SK-N-SH (cell line): ENCODE data around the gene IKZF4. TPM values are rescaled to one million over a fixed set of nuclear protein-coding genes. Genes with fewer than 3 reads are reported as not detected.

Source experiments
- CTCF ChIA-PET: fragments of 300-600, 350-600 bp; formaldehyde crosslinking; extraction: SDS; loops from one replicate; lab custom pipeline; 2021; lab: Yijun Ruan, JAX
- POLR2A ChIA-PET: fragments of 350-600 bp; sonication (Branson Sonifier 250); formaldehyde crosslinking; extraction: SDS; loops from one replicate; lab custom pipeline; 2020; ENCODE audit warnings: antibody characterized with exemption, inconsistent platforms; lab: Yijun Ruan, JAX
- DNase-seq: peaks from one replicate; pipeline ENCODE4 v3.0.0; 2012
- H2AFZ ChIP-seq: fragments of 200-600 bp; sonication (generic); 2 replicates; pipeline ENCODE4 v1.8.1; 2016; ENCODE audit warnings: antibody characterized with exemption, mild to moderate bottlenecking, low read depth
- H3F3A ChIP-seq: fragments of 200-600 bp; sonication (generic); replicated peaks from 2 replicates; pipeline ENCODE3; 2016; ENCODE audit warnings: antibody characterized with exemption, mild to moderate bottlenecking; ENCODE audit not compliant: insufficient read depth
- H3K27ac ChIP-seq, 2 experiments: fragments of 200-500 bp in 1 of 2; fragments of 200-600 bp in 1 of 2; sonication (Bioruptor generic) in 1 of 2; sonication (generic), shearing (Covaris generic) in 1 of 2; 2 replicates each; pipeline versions ENCODE4 v1.5.1 to v1.6.1; 2014 to 2016; ENCODE audit warnings: low read depth in 2 of 2, inconsistent platforms in 1 of 2, low read length in 1 of 2, mild to moderate bottlenecking in 1 of 2, mixed read lengths in 1 of 2
- H3K27me3 ChIP-seq: fragments of 200-600 bp; sonication (generic), shearing (Covaris generic); 2 replicates; pipeline ENCODE4 v1.6.1; 2016; ENCODE audit warnings: mixed run types; ENCODE audit not compliant: insufficient read depth
- H3K36me3 ChIP-seq, 2 experiments: fragments of 200-500 bp in 1 of 2; fragments of 200-600 bp in 1 of 2; sonication (Bioruptor generic) in 1 of 2; sonication (generic) in 1 of 2; replicated peaks in 1 of 2; 2 replicates each; pipeline versions ENCODE3 to v1.5.1; 2014 to 2016; ENCODE audit warnings: low read length in 1 of 2, mild to moderate bottlenecking in 1 of 2; ENCODE audit not compliant: insufficient read depth in 2 of 2, control insufficient read depth in 1 of 2
- H3K4me1 ChIP-seq, 2 experiments: fragments of 200-500 bp in 1 of 2; fragments of 200-600 bp in 1 of 2; sonication (Bioruptor generic) in 1 of 2; sonication (generic), shearing (Covaris generic) in 1 of 2; 2 replicates each; pipeline versions ENCODE4 v1.5.1 to v1.6.1; 2014 to 2016; ENCODE audit warnings: low read depth in 1 of 2, low read length in 1 of 2, mixed run types in 1 of 2; ENCODE audit not compliant: insufficient read depth in 2 of 2, control insufficient read depth in 1 of 2
- H3K4me2 ChIP-seq: fragments of 200-600 bp; sonication (generic), shearing (Covaris generic); 2 replicates; pipeline ENCODE4 v1.6.1; 2017; ENCODE audit warnings: mixed run types
- H3K4me3 ChIP-seq, 2 experiments: fragments of 200-500 bp in 1 of 2; fragments of 200-600 bp in 1 of 2; sonication (Bioruptor generic) in 1 of 2; sonication (generic), shearing (Covaris generic) in 1 of 2; 2 replicates each; pipeline versions ENCODE4 v1.5.1 to v1.8.1; 2014 to 2016; ENCODE audit warnings: low read depth in 2 of 2, inconsistent platforms in 1 of 2, low read length in 1 of 2, mild to moderate bottlenecking in 1 of 2, mixed read lengths in 1 of 2, moderate library complexity in 1 of 2
- H3K79me2 ChIP-seq: fragments of 200-600 bp; sonication (generic); 2 replicates; pipeline ENCODE4 v1.8.1; 2017; ENCODE audit warnings: mild to moderate bottlenecking; ENCODE audit not compliant: insufficient read depth
- H3K9ac ChIP-seq: fragments of 200-600 bp; sonication (generic); 2 replicates; pipeline ENCODE4 v1.6.1; 2017; ENCODE audit warnings: mixed run types
- H3K9me2 ChIP-seq: fragments of 200-600 bp; sonication (generic); 2 replicates; pipeline ENCODE4 v1.6.1; 2017; ENCODE audit warnings: mixed run types
- H3K9me3 ChIP-seq: fragments of 200-600 bp; sonication (generic); 2 replicates; pipeline ENCODE4 v1.6.1; 2017; ENCODE audit warnings: mixed run types, mild to moderate bottlenecking, moderate library complexity
- H4K20me1 ChIP-seq: fragments of 200-600 bp; sonication (generic); 2 replicates; pipeline ENCODE4 v1.6.1; 2017; ENCODE audit warnings: mild to moderate bottlenecking, mixed run types; ENCODE audit not compliant: insufficient read depth
- CTCF ChIP-seq: fragments of 200-600 bp; sonication (generic); IDR thresholded peaks from 2 replicates; pipeline ENCODE4 v1.6.1; 2017; ENCODE audit warnings: antibody characterized with exemption, mild to moderate bottlenecking, moderate library complexity
- GATA2 ChIP-seq: sonication (generic); formaldehyde crosslinking; IDR thresholded peaks from 2 replicates; pipeline ENCODE4 v1.5.0; 2020; ENCODE audit warnings: mild to moderate bottlenecking, missing genetic modification reagents
- MAX ChIP-seq: IDR thresholded peaks from 2 replicates; pipeline ENCODE4 v1.4.0; 2012; ENCODE audit warnings: low read depth
- POLR2AphosphoS5 ChIP-seq: IDR thresholded peaks from 2 replicates; pipeline ENCODE4 v1.6.1; 2012; ENCODE audit warnings: low read depth, low read length
- RCOR1 ChIP-seq: fragments of 150-350 bp; IDR thresholded peaks from 2 replicates; pipeline ENCODE4 v1.6.1; 2017; ENCODE audit warnings: antibody characterized with exemption, low read length
- REST ChIP-seq: IDR thresholded peaks from 2 replicates; pipeline ENCODE4 v1.6.1; 2012; ENCODE audit warnings: mild to moderate bottlenecking, low read depth, low read length, moderate library complexity
- TAF1 ChIP-seq: IDR thresholded peaks from 2 replicates; pipeline ENCODE4 v1.6.1; 2012; ENCODE audit warnings: low read depth, mild to moderate bottlenecking, low read length, moderate library complexity, borderline replicate concordance
- TCF12 ChIP-seq: IDR thresholded peaks from 2 replicates; pipeline ENCODE4 v1.4.0; 2012
- USF1 ChIP-seq: IDR thresholded peaks from 2 replicates; pipeline ENCODE4 v1.4.0; 2012; ENCODE audit warnings: low read depth, borderline replicate concordance
- WGBS: methylation state at CpG from one replicate; pipeline ENCODE4 v1.1.6; 2017; ENCODE audit warnings: low lambda C conversion rate; 5-methylcytosine and 5-hydroxymethylcytosine counted together
- polyA plus RNA-seq, 3 experiments: library from polyadenylated mRNA; depleted of rRNA; stranded (reverse); fragments of >200 nt; gene quantifications; 2 replicates each; pipeline ENCODE4 v1.2.3, GENCODE V29; 2012

The IKZF4 gene
- polyA plus RNA-seq, 1 of the 3 experiments (the other 2 are of a cell fraction): 3.9 TPM

GRCh38 chr12:56004211-56004610 is 16.6 kb upstream of the IKZF4 start:
- Histone ChIP-seq H3K4me1 (peaks cover 0 to 8% of the 10 kb centered on the region in 2 experiments; a peak in 1 of 4 replicates), H4K20me1 (no peaks in the 10 kb centered on the region), H3K36me3 (peaks cover 0 to 9% of the 10 kb centered on the region in 2 experiments), H3K9me3 (no peaks in the 10 kb centered on the region), H3K9ac (no peak overlapping the region), H3F3A (peaks cover 4% of the 10 kb centered on the region), H3K79me2 (no peaks in the 10 kb centered on the region), H3K4me3 (no peak overlapping the region), H3K4me2 (no peak overlapping the region), H3K27ac (no peak overlapping the region), H3K9me2 (no peaks in the 10 kb centered on the region), H3K27me3 (no peaks in the 10 kb centered on the region), H2AFZ (no peak overlapping the region)
- CTCF ChIA-PET: interaction anchor here (0.6 to 1.2 kb wide), 4 partner anchors 8 to 185 kb away, joined by 3 to 5 read pairs (median 4); no protein-coding TSS in a partner anchor
- POLR2A ChIA-PET: no interaction called here
- no peak for DNase-seq
- TF ChIP-seq USF1 (no peak), REST (no peak), TAF1 (no peak), CTCF (no peak), TCF12 (no peak), GATA2 (CRISPR knock-in tag) (no peak), MAX (no peak), RCOR1 (no peak), POLR2AphosphoS5 (no peak)
- WGBS: 94% methylated on average over 10 of the region's 10 CpGs
